ENCODE data around the gene GATAD2A.
A peak's percentile ranks its signal among the peaks of the same experiment; 100 is the strongest.

Gene GATAD2A

DNA sequence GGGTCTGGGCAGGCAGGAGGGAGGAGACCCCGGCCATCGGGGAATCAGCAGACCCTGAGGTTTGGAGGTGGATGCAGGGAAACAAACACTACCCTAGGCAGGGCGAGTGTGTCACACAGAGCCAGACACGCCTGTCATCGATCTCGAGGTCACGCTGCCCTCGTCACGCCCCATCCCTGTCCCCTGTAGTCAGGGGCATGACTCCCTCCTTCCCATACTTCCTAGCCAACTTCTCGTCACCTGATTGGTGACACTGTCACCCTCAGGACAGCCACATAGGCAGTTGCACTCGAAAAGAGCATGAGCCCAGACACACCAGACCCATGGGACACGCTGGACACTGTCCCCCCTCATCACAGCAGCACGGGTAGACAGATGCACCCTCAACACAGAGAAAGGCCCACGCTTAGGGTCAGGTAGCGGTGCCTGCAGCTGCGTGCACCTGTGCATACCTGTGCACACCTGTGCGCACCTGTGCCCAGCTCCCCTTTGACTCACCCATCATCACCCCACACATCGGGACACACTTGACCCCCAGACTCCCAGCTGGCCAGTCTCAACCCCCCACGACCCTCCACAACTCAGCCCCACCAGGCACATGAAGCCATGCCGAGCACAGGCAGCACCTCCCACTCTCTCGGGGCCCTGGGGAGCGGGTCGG lies 144.5 kb downstream of the GATAD2A start:
- no peak for DNase-seq

DNA sequence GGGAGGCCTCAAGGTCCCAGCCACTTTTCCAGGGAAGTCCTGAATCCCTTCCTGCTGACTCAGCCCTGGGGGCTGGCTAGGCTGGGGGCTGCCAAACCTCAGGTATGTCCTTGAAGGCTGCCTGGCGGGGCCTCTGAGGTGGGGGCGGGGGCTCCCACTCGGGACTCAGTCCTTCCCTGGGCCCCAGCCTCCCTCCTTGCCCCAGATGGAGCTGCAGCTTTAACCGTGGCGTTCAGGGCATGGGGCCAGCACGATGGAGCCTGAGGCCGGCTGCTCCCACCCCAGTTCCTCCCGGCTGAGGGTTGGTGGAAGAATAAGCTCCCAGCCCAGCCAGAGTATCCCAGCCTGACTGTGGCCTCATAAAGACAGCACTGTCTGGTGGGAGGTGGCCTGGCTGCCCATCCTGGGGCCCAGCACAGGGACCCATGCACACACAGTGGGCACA lies 145.0 kb downstream of the GATAD2A start:
- no peak for DNase-seq

DNA sequence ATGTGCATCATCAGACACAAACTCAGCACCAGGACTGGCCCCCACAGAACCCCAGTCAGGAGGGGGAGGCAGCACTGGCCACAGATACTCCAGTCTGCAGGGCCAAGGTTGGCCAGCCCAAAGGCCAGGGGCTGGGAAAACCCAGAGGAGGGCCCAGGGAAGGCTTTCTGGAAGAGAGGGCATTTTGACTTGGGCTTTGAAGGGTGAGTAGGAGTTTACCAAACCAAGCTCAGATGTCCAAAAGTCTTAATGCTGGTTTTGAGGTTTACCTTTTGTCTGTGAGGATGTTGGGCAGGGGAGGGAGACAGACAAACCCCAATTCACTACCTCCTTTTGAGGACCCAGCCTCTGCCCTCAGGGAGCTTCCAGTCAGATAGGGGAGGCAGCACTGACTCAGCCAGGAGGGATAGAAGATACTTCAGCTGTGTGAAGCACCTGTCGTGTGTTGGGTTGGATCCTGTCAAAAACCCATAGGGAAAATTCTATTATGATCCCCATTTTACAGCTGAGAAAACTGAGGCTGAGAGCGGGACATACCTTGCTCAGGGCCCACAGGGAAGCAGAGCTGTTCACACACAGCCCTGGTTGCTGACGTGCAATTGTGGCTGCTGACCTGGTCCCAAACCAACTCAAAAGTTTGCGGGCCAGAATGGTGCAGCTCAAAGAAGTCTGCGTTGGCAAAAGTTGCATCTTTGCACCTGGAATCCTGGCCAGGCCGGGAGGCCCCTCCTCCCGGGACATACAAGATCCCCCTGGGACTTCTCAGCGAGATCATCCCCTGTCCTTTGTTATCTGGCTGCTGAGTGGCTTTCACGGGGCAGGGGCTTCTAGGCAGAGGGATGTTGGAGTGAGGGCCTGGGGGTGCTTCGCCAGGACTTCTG lies 145.7 kb downstream of the GATAD2A start:
- no peak for DNase-seq

DNA sequence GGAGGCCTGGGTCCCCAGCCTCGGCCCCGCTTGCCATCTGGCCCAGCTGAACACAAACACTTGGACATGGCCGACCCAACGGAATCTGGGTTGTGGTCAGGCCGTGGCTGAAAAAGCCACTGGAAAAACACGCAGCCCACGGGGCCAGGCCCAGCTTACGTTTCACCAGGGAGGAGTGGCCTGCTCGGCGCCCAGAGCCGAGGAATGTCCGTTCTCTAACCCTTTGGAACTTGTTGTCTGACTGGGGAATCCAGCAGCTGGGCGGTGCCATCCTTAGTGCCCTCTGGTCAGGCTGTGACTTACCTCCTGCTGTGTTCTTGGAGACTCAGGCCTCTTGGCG lies 146.3 kb downstream of the GATAD2A start:
- DNase-seq = no peak

DNA sequence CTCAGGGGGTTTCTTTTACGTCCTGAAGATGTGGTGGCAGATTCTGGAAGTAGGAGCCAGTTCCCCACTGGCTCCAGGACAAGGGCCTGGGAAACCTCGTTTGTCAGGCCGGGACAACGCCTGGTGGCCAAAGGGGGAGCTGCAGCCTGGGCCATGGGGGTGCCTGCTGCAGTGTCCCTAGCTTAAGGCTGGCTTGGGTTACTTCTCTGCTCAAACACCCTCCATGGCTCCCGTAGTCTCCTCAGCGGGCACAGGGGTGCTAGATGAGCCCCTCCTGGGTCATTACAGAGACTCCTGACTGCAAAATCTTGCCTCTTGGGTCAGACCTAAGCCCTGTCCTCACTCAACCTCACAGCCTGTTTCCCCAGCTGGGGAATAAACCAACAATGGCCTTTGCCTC lies 147.3 kb downstream of the GATAD2A start:
- peak; percentile 36 for DNase-seq

DNA sequence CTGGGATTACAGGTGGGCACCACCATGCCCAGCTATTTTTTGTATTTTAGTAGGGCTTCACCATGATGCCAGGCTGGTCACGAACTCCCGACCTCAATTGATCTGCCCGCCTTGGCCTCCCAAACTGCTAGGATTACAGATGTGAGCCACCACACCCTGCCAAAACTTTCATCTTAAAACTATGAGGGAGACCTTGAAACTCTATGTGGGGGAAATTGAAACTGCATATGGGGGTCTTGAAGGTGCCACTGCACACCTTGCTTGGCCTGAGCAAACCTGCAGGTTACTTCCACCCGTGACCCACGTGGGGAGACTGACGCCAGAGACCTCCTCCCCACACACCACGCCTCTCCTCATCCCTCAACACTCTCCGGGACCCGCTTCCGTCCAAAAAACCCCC lies 148.2 kb downstream of the GATAD2A start:
- no peak for DNase-seq

DNA sequence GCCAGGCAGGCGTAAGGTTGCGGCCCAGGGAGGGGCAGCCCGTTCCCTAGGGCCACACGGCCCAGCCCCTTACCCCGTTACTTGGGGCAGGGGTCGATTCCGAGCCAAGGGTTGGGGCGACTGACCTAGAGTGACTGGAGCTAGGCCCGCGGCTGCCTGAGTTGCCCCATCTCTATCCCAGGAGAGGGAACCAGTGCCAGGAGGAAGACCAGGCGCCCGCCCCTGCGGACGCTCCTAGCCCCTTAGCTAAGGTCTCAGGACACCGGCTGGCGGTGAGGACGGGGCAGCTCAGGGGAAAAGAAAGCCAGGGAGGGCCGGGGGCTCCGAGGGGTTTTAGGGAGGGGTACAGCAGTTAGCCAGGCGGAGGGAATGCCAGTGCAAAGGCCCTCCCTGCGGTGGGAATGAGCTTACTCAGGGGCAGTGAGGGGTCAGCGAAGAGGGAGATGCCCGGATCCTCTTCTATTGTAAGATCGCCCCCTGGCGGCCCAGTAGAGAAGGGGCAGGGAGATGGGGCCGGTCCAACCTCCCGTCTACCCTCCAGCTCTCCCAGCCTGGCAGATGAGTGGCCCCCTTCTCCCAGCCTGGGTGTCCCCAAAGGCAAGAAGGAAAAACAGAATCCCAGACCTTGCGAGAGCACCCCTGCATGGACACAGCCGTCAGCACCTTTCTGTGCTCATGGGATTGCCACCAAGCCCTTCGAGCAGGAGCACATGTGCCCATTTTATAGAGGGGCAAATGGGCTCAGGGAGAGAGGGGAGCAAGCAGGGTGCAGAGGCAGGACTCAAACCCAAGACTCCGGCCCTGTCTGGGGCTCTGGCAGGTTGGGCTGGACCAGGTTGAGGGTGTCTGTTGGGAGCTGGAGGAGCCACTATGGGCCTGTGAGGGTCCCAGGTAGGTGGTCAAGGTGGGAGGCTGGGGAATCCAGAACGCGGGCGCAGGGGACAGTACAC lies 148.9 kb downstream of the GATAD2A start:
- peak; percentile 58 for DNase-seq

DNA sequence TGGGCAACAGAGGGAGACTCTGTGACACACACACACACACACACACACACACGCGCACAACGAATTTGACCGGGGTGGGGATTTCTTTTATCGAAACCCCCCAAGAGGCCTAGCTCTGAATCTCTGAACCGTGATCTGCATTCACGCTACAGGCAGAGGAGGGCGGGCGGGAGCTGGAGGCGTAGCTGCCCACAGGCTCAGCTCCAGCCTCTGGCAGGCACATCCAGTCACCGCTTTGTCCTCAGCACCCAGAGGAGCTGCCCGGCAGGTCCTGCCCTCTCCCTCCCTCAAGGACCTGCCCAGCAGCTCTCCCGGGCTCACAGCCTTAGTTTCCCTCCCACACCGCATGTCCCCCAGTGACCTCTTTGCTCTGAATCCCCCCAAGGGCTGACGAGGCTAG lies 152.6 kb downstream of the GATAD2A start:
- no peak for DNase-seq

Data from CD4-positive, alpha-beta T cell treated with Interleukin-12 subunit alpha and Interleukin-12 subunit beta, for 1 hour (primary cell).